HG02884 (cell line): Measurements from ENCODE around the gene SPC25.
"Not testable (repeated sequence)": the region's sequence is repeated elsewhere in the genome, so short reads cannot be mapped to it uniquely, and the experiment has no call there.

Experiments used
- ATAC-seq: cut with Tn5 transposase; IDR thresholded peaks from one replicate; pipeline ENCODE4 v1.9.1; 2021; ENCODE audit warnings: mild to moderate bottlenecking, moderate library complexity; ENCODE audit not compliant: unreplicated experiment

Gene SPC25

GRCh38 chr2:168903888-168904287 lies 13.7 kb upstream of the SPC25 start:
- ATAC-seq, result no peak

- no peak for ATAC-seq
These were observed 10.8 kb upstream of the SPC25 start, which contains the start of gene G6PC2 for GRCh38 chr2:168901003-168901402. TSS of gene G6PC2 (plus strand) at chr2:168901291. CDS start at chr2:168901332, 41 bp downstream.

DNA sequence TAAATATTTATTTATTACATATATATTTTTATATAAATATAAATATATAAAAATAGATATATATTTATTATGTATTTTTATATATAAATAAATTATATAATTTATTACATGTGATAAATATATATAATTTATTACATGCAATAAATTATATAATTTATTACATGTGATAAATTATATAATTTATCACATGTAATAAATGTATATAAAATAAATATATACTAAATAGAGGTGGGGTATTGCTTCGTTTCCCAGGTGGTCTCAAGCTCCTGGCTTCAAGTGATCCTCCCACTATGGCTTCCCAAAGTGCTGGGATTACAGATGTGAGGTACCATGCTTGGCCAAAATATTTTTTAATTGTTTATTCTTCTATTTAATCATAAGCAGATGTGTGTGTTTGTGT lies 7.2 kb upstream of the SPC25 start:
- ATAC-seq, result no peak

DNA sequence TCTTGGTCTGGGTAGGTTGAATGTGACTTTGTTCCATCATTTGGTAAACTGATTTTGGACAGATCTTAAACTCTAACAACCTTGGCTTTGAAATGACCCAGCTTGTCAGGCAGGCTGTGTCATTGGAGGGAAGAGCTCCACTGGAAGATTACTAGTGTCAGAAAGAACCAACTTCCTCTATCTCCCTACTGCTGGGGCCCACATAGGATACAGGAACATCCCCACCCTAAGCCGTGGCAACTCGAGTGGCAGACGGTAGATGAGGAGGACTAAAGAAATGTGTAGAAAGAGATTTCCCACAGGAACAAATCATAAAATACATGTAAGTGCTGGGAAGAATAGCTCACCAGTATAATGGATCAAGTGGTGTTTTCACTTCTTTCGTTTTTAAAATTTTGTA lies 6.6 kb upstream of the SPC25 start:
- no peak for ATAC-seq

GRCh38 chr2:168895771-168896170 lies 5.5 kb upstream of the SPC25 start:
- ATAC-seq, result no peak

GRCh38 chr2:168894720-168895119 lies 4.5 kb upstream of the SPC25 start:
- ATAC-seq, result no peak

GRCh38 chr2:168894101-168894500 lies 3.9 kb upstream of the SPC25 start:
- ATAC-seq, result no peak

- no peak for ATAC-seq
These were observed 2.1 kb upstream of the SPC25 start for GRCh38 chr2:168892327-168892726.

- ATAC-seq, result no peak
These were observed 610 bp downstream of the SPC25 start for GRCh38 chr2:168889635-168890005.

GRCh38 chr2:168884975-168885374 lies 5.3 kb downstream of the SPC25 start:
- no peak for ATAC-seq

DNA sequence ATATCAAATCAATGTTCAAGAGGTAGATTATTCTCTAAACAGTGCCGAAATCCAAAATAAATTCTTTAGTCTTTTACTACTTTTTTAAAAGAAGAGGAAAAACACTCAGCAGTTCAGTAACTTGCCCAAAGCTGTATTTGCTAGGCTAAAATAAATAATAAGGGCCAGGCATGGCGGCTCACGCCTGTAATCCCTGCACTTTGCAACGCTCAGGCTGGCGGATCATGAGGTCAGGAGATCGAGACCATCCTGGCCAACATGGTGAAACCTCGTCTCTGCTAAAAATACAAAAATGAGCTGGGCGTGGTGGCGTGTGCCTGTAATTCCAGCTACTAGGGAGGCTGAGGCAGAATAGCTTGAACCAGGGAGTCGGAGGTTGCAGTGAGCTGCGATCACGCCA lies 8.1 kb downstream of the SPC25 start:
- not testable (repeated sequence) for ATAC-seq

DNA sequence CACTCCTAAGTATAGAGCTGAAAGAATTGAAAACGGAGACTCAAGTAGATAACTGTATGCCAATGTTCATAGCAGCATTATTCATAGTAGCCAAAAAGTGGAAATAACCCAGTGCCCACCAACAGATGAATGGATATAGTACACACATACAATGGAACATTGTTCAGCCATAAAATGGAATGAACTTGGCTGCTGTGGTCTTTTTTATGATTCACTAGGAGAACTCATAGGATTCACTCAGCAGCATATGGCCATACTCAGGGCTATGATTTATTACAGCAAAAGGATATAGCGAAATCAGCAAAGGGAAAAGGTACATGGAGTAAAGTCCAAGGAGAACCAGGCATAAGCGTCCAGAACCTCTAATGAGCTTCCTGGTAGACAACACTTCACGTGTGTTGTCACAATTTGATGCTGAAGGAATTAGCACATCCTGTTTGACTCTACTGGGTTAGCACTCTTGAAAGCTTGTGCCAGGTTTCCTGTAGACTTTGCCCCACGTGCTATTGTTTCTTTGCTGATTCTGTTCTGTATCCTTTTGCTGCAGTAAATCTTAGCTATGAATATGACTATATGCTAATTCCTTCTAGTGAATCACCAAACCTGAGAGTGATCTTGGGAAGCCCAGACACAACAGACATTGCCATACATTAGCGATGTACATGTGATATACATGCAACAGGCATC lies 15.7 kb downstream of the SPC25 start:
- ATAC-seq, result no peak

GRCh38 chr2:168870824-168871223 lies 19.4 kb downstream of the SPC25 start:
- ATAC-seq, result not testable (repeated sequence)

GRCh38 chr2:168870369-168870768 lies 19.9 kb downstream of the SPC25 start:
- not testable (repeated sequence) for ATAC-seq

DNA sequence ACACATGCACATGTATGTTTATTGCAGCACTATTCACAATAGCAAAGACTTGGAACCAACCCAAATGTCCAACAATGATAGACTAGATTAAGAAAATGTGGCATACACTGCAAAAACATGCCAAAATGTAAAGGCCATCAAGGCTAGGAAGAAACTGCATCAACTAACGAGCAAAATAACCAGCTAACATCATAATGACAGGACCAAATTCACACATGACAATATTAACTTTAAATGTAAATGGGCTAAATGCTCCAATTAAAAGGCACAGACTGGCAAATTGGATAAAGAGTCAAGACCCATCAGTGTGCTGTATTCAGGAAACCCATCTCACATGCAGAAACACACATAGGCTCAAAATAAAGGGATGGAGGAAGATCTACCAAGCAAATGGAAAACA lies 23.1 kb downstream of the SPC25 start:
- not testable (repeated sequence) for ATAC-seq

- ATAC-seq, result no peak
These were observed 32.1 kb downstream of the SPC25 start for GRCh38 chr2:168858146-168858545.

GRCh38 chr2:168855601-168856000 lies 34.6 kb downstream of the SPC25 start:
- ATAC-seq, result no peak

DNA sequence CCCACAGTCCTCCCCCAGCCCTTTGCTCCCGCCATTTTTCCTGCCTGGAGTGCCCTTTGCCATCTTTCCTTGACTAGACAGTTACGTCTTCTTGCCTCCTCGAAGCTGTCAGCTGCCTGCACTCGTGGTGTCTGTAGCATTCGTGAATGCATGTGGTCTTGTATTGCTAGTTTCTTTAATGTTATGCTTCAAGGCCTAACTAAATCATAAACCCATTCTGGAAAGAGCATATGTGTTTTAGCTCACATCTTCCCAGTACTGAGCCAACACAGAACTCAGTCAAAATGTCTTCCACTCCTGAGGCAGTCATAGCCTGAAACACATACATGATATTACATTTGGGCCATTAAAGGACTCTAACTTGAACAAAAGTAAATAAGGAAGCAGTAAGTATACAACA lies 35.6 kb downstream of the SPC25 start:
- no peak for ATAC-seq

DNA sequence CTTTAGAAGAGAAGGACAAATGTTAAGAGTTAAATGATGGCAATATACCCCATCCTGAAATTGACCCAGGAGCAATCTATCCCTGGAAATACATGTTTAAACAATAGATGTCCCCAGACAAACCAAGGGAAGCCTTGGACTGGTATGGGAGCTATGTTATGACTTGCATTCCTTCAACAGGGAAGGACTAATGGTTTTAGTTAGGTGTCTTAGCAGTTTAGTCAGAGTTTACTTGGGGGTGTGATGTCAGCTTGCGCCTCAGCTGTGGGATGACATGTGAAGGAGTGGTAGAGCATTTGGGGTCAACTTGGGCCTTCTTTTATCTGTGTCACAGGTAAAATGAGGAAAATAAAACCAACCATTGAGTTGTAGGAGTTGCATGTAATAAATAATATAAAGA lies 36.8 kb downstream of the SPC25 start:
- ATAC-seq, result no peak

- ATAC-seq, result no peak
These were observed 37.7 kb downstream of the SPC25 start for GRCh38 chr2:168852481-168852880.

DNA sequence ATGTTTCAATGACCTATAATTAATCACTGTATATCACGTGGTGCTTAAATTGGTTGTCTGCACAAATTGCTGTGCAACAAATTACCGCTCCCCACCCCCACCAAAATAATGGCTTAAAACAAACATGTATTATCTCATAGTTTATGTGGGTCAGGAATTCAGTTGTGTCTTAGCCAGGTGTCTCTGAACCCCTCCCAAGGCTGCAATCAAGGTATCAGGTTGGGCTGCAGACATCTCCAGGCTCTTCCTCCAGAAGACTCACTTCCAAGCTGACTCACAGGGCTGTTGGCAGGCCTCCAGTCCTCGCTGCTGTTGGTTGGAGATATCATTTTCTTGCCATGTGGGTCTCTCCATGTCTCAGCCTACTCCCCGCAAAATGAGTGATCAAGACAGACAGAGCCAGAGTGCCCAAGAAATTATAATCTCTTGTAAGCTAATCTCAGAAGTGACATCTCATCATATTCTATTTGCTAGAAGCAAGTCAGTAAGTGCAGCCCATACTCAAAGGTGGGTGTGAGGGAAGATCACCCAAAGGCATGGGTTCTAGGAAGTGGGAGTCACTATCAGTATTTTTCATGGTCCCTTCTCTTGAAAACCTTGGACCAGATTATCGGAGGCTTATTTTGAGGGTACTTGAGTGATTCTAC lies 38.4 kb downstream of the SPC25 start:
- ATAC-seq, result no peak

GRCh38 chr2:168850846-168851245 lies 39.4 kb downstream of the SPC25 start:
- no peak for ATAC-seq

- ATAC-seq, result no peak
These were observed 40.6 kb downstream of the SPC25 start for GRCh38 chr2:168849610-168850009.
